WTC11 (cell line): ENCODE measurements around the gene VPREB3. TPM values are rescaled to one million over a fixed set of nuclear protein-coding genes. Genes with fewer than 3 reads are reported as not detected.

Experiments
- ATAC-seq: fragments of 200-7000 bp; cut with Tn5 transposase; 2 replicates; pipeline ENCODE4 v1.10.0; 2021; ENCODE audit warnings: mild to moderate bottlenecking, moderate library complexity
- CTCF ChIA-PET: fragments of 300-600 bp; sonication (Branson Sonifier 250); formaldehyde crosslinking; loops from one replicate; lab custom pipeline; 2021; ENCODE audit warnings: antibody characterized with exemption; lab: Charles Lee
- POLR2A ChIA-PET: fragments of 350-600 bp; sonication (Branson Sonifier 250); formaldehyde crosslinking; loops from one replicate; lab custom pipeline; 2021; ENCODE audit warnings: antibody characterized with exemption; lab: Charles Lee
- DNase-seq: peaks from one replicate; pipeline ENCODE4 v3.0.0; 2021; ENCODE audit warnings: low spot score
- H3K27ac Mint-ChIP-seq: 2 replicates; pipeline ENCODE4 v1.8.0; 2021; ENCODE audit warnings: mixed read lengths
- H3K27me3 Mint-ChIP-seq: 2 replicates; pipeline ENCODE4 v1.8.0; 2021; ENCODE audit warnings: low read depth, mild to moderate bottlenecking, moderate library complexity, mixed read lengths
- H3K36me3 Mint-ChIP-seq: 2 replicates; pipeline ENCODE4 v1.8.0; 2021; ENCODE audit warnings: mixed read lengths
- H3K4me1 Mint-ChIP-seq: 2 replicates; pipeline ENCODE4 v1.8.0; 2022; ENCODE audit warnings: mixed read lengths
- H3K4me3 Mint-ChIP-seq: 2 replicates; pipeline ENCODE4 v1.8.0; 2021; ENCODE audit warnings: mild to moderate bottlenecking, moderate library complexity, mixed read lengths
- H3K9me3 Mint-ChIP-seq: 2 replicates; pipeline ENCODE4 v1.8.0; 2021; ENCODE audit warnings: mixed read lengths
- ARID4B ChIP-seq: sonication (generic); formaldehyde crosslinking; IDR thresholded peaks from 2 replicates; pipeline ENCODE4 v1.8.0; 2023; ENCODE audit warnings: missing genetic modification reagents, mild to moderate bottlenecking, borderline replicate concordance
- ATF1 ChIP-seq: sonication (generic); formaldehyde crosslinking; IDR thresholded peaks from 2 replicates; pipeline ENCODE4 v1.8.1; 2023; ENCODE audit warnings: mild to moderate bottlenecking, moderate library complexity, missing genetic modification reagents
- ERG ChIP-seq: fragments of 250-450 bp; sonication (Bioruptor Pico); IDR thresholded peaks from 2 replicates; pipeline ENCODE4 v1.8.0; 2021; ENCODE audit warnings: mild to moderate bottlenecking
- NR2C2 ChIP-seq: sonication (generic); formaldehyde crosslinking; IDR thresholded peaks from 2 replicates; pipeline ENCODE4 v1.8.0; 2022; ENCODE audit warnings: mild to moderate bottlenecking, missing genetic modification reagents
- NR3C1 ChIP-seq: sonication (generic); formaldehyde crosslinking; conservative IDR thresholded peaks from 2 replicates; pipeline ENCODE4 v1.8.1; 2023; ENCODE audit warnings: low read depth, mild to moderate bottlenecking, missing genetic modification reagents
- PRRX2 ChIP-seq: fragments of 250-450 bp; sonication (Bioruptor Pico); IDR thresholded peaks from 2 replicates; pipeline ENCODE4 v1.8.0; 2021; ENCODE audit warnings: mild to moderate bottlenecking
- RELA ChIP-seq: sonication (generic); formaldehyde crosslinking; IDR thresholded peaks from 2 replicates; pipeline ENCODE4 v1.8.1; 2022; ENCODE audit warnings: missing genetic modification reagents, mild to moderate bottlenecking, borderline replicate concordance
- RORB ChIP-seq: fragments of 250-450 bp; sonication (Bioruptor Pico); IDR thresholded peaks from 2 replicates; pipeline ENCODE4 v1.9.0; 2021; ENCODE audit warnings: mild to moderate bottlenecking
- ZBTB21 ChIP-seq: sonication (generic); formaldehyde crosslinking; IDR thresholded peaks from 2 replicates; pipeline ENCODE4 v1.8.1; 2023; ENCODE audit warnings: mild to moderate bottlenecking, missing genetic modification reagents, borderline replicate concordance
- ZNF232 ChIP-seq: sonication (generic); formaldehyde crosslinking; IDR thresholded peaks from 2 replicates; pipeline ENCODE4 v1.8.0; 2022; ENCODE audit warnings: mild to moderate bottlenecking, missing genetic modification reagents
- ZNF512 ChIP-seq: sonication (generic); formaldehyde crosslinking; IDR thresholded peaks from 2 replicates; pipeline ENCODE4 v1.8.1; 2022; ENCODE audit warnings: missing genetic modification reagents, borderline replicate concordance
- ZNF671 ChIP-seq: fragments of 250-450 bp; sonication (Bioruptor Pico); IDR thresholded peaks from 2 replicates; pipeline ENCODE4 v1.8.0; 2021; ENCODE audit warnings: mild to moderate bottlenecking
- total RNA-seq: library from RNA; stranded (reverse); gene quantifications from 3 replicates; pipeline ENCODE4 v1.2.3, GENCODE V29; 2021
- TF ChIP-seq, protein P1 (sequence below): sonication (generic); formaldehyde crosslinking; IDR thresholded peaks from 2 replicates; pipeline ENCODE4 v1.8.1; 2023; ENCODE audit warnings: mild to moderate bottlenecking, missing genetic modification reagents, moderate library complexity
- TF ChIP-seq, protein P2 (sequence below): sonication (generic); formaldehyde crosslinking; IDR thresholded peaks from 2 replicates; pipeline ENCODE4 v1.8.0; 2022; ENCODE audit warnings: mild to moderate bottlenecking, missing genetic modification reagents
- TF ChIP-seq, protein P3 (sequence below): fragments of 250-450 bp; sonication (Bioruptor Pico); IDR thresholded peaks from 2 replicates; pipeline ENCODE4 v1.9.0; 2021; ENCODE audit warnings: moderate library complexity, mild to moderate bottlenecking, inconsistent platforms, borderline replicate concordance

VPREB3 gene
- total RNA-seq, 1 experiment from 2014 or later: 0.81 TPM

DNA sequence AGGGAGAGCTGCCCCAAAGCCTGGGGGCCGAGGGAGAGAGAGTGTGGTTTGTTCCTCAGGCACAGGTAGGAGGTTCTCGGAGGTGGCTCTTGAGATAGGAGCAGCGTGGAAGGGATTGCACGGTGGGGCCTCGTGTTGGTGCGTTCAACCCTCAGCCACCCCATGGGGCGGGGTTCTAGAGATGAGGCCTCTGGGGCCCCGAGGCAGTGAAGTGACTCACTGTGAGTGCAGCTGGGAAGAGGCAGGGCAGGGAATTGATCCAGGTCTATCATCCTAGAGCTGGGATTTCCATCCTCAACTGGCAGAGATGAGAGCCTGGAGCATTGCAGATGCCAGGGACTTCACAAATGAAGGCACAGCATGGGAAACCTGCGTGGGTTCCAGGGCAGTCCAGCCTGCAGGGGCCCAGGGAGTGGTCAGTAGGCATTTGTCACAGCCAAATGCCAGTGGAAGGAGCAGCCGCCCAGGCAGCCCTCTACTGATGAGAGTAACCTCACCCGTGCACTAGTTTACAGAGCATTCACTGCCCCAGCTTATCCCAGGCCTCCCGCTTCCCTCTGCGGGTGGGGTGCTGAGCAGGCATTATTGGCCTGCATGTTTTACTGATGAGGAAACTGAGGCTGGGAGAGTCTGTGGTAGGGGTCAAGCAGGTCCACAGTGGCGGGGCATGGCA lies 27.4 kb upstream of the VPREB3 start:
- ChIA-PET CTCF (interaction anchor here (0.8 to 1.7 kb wide), 3 partner anchors 11 to 113 kb away, joined by 4 to 5 read pairs (median 4); partner anchors contain the start of gene MIF), POLR2A (no interaction called here)
- Mint-ChIP-seq H3K27ac (peak overlapping the region; percentile 41; the same call in 1 of the 2 replicates), H3K36me3 (no peaks in the 10 kb centered on the region), H3K4me1 (peaks cover 6% of the 10 kb centered on the region; the same call in 1 of the 2 replicates), H3K4me3 (no peak overlapping the region), H3K27me3 (no peaks in the 10 kb centered on the region; the same call in 1 of the 2 replicates), H3K9me3 (no peaks in the 10 kb centered on the region)
- no peak for DNase-seq
- ATAC-seq: no peak
- TF ChIP-seq ZNF671 (CRISPR knock-in tag) (no peak), NR2C2 (CRISPR knock-in tag) (no peak), PRRX2 (CRISPR knock-in tag) (no peak), ERG (no peak), ATF1 (CRISPR knock-in tag) (no peak), ZNF232 (CRISPR knock-in tag) (no peak), NR3C1 (CRISPR knock-in tag) (no peak)

- 0 out of 2 replicates have a peak, but pooled peaks cover under 1% of the 10 kb centered on the region for H3K4me1 Mint-ChIP-seq
- ChIA-PET POLR2A (no interaction called here), CTCF (interaction anchor here (1.6 to 1.7 kb wide), 2 partner anchors 69 to 113 kb away, joined by 4 to 5 read pairs; partner anchors contain the start of gene MIF)
- no peaks in the 10 kb centered on the region for H3K36me3 Mint-ChIP-seq
- TF ChIP-seq ZNF512: no peak
- TF ChIP-seq, protein P1, sequence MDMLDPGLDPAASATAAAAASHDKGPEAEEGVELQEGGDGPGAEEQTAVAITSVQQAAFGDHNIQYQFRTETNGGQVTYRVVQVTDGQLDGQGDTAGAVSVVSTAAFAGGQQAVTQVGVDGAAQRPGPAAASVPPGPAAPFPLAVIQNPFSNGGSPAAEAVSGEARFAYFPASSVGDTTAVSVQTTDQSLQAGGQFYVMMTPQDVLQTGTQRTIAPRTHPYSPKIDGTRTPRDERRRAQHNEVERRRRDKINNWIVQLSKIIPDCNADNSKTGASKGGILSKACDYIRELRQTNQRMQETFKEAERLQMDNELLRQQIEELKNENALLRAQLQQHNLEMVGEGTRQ (CRISPR knock-in tag): no peak
- TF ChIP-seq, protein P2, sequence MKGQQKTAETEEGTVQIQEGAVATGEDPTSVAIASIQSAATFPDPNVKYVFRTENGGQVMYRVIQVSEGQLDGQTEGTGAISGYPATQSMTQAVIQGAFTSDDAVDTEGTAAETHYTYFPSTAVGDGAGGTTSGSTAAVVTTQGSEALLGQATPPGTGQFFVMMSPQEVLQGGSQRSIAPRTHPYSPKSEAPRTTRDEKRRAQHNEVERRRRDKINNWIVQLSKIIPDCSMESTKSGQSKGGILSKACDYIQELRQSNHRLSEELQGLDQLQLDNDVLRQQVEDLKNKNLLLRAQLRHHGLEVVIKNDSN (CRISPR knock-in tag): no peak
- peak overlapping the region; percentile 41; the same call in 1 of the 2 replicates for H3K27ac Mint-ChIP-seq
- no peak overlapping the region for H3K4me3 Mint-ChIP-seq
- no peaks in the 10 kb centered on the region; the same call in 1 of the 2 replicates for H3K27me3 Mint-ChIP-seq
- no peaks in the 10 kb centered on the region for H3K9me3 Mint-ChIP-seq
- no peak for DNase-seq
- ATAC-seq: no peak
These were observed 26.8 kb upstream of the VPREB3 start for GRCh38 chr22:23781065-23781464.

DNA sequence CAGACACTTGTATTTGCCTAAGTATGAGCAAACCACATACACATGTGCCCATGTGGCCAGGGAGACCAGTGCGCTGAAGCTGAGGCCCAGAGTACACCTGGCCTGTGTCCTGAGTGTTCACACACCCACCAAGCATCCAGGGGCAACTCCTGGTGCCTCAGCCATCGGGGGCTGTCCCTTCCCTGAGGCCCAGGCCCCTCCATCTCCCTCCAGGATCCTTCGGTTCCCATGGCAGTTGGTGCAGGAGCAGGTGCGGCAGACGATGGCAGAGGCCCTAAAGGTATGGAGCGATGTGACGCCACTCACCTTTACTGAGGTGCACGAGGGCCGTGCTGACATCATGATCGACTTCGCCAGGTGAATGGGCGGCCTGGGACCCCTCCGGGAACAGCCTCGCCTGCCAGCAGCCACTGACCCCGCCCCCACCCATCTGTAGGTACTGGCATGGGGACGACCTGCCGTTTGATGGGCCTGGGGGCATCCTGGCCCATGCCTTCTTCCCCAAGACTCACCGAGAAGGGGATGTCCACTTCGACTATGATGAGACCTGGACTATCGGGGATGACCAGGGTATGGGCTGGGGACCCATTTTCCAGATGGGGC lies 26.0 kb upstream of the VPREB3 start:
- ChIA-PET CTCF (interaction anchor here (0.6 to 1.7 kb wide), 3 partner anchors 70 to 114 kb away, joined by 3 to 5 read pairs (median 4); partner anchors contain the start of gene MIF), POLR2A (no interaction called here)
- Mint-ChIP-seq H3K4me3 (no peak overlapping the region), H3K36me3 (no peaks in the 10 kb centered on the region), H3K4me1 (no peaks in the 10 kb centered on the region), H3K27ac (no peak overlapping the region), H3K9me3 (no peaks in the 10 kb centered on the region), H3K27me3 (peaks cover 1% of the 10 kb centered on the region)
- ATAC-seq: no peak
- DNase-seq: no peak
- no peak for TF ChIP-seq ZBTB21 (CRISPR knock-in tag)
- TF ChIP-seq RELA (CRISPR knock-in tag): no peak

DNA sequence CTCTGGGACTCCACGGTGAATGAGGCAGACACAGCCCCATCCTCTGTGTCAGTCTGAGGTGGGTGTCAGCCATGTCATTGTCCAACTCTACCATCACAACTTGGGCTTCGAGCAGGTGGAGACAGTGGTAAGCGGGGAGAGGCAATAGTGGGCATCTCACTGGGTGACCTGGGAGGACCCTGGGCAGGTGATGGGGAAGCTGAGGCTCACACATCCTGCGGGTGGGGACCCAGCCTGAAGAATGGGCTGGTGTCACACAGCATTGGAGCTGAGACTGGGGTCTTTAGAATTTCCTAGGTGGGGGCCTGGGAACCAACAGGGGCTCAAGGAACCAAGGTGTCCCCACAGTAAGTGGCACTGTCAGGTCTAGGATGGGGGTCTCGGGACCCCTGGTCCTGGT lies 25.5 kb upstream of the VPREB3 start:
- Mint-ChIP-seq H3K9me3 (no peaks in the 10 kb centered on the region), H3K4me3 (no peak overlapping the region)
- CTCF ChIA-PET: interaction anchor here (0.6 kb wide), 1 partner anchor 79 kb away, joined by 3 read pairs; no protein-coding TSS in a partner anchor
- no peak for DNase-seq
- POLR2A ChIA-PET: no interaction called here
- TF ChIP-seq ARID4B (CRISPR knock-in tag): no peak
- TF ChIP-seq, protein P3, sequence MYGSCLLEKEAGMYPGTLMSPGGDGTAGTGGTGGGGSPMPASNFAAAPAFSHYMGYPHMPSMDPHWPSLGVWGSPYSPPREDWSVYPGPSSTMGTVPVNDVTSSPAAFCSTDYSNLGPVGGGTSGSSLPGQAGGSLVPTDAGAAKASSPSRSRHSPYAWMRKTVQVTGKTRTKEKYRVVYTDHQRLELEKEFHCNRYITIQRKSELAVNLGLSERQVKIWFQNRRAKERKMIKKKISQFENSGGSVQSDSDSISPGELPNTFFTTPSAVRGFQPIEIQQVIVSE: no peak
- TF ChIP-seq RORB: no peak
- TF ChIP-seq, all 79 proteins: peak for 0
- Mint-ChIP-seq H3K27me3 (peaks cover 7% of the 10 kb centered on the region), H3K36me3 (no peaks in the 10 kb centered on the region), H3K27ac (peak overlapping the region; percentile 47; the same call in 1 of the 2 replicates), H3K4me1 (peaks cover 1% of the 10 kb centered on the region)
- ATAC-seq: no peak
